HEK293T (cell line): ENCODE measurements around the gene BFSP1.

Experiments
- ARNT ChIP-seq: fragments of 450-650 bp; IDR thresholded peaks from 2 replicates; pipeline ENCODE4 v1.6.1; 2017; ENCODE audit warnings: mild to moderate bottlenecking
- BHLHE40 ChIP-seq: fragments of 450-650 bp; IDR thresholded peaks from 2 replicates; pipeline ENCODE4 v1.6.1; 2016; ENCODE audit warnings: mild to moderate bottlenecking, moderate library complexity, borderline replicate concordance
- CTBP1 ChIP-seq: fragments of 450-650 bp; IDR thresholded peaks from 2 replicates; pipeline ENCODE4 v1.6.1; 2016; ENCODE audit warnings: borderline replicate concordance
- ELF4 ChIP-seq: fragments of 450-650 bp; IDR thresholded peaks from 2 replicates; pipeline ENCODE4 v1.6.1; 2017; ENCODE audit warnings: antibody characterized with exemption
- FOXA1 ChIP-seq: fragments of 450-650 bp; IDR thresholded peaks from 2 replicates; pipeline ENCODE4 v1.6.1; 2016; ENCODE audit warnings: mild to moderate bottlenecking
- FOXK2 ChIP-seq: fragments of 450-650 bp; IDR thresholded peaks from 2 replicates; pipeline ENCODE4 v1.6.1; 2016; ENCODE audit warnings: mild to moderate bottlenecking
- FOXM1 ChIP-seq: fragments of 450-650 bp; IDR thresholded peaks from 2 replicates; pipeline ENCODE4 v1.6.1; 2017; ENCODE audit warnings: mild to moderate bottlenecking, borderline replicate concordance
- HDGF ChIP-seq: fragments of 450-650 bp; IDR thresholded peaks from 2 replicates; pipeline ENCODE4 v1.6.1; 2017; ENCODE audit warnings: antibody characterized with exemption, borderline replicate concordance
- LEF1 ChIP-seq: fragments of 450-650 bp; IDR thresholded peaks from 2 replicates; pipeline ENCODE4 v1.6.1; 2017; ENCODE audit warnings: mild to moderate bottlenecking, borderline replicate concordance
- NFRKB ChIP-seq: fragments of 450-650 bp; IDR thresholded peaks from 2 replicates; pipeline ENCODE4 v1.6.1; 2016; ENCODE audit warnings: mild to moderate bottlenecking, moderate library complexity
- PKNOX1 ChIP-seq: fragments of 450-650 bp; IDR thresholded peaks from 2 replicates; pipeline ENCODE4 v1.6.1; 2016
- SP1 ChIP-seq: fragments of 450-650 bp; IDR thresholded peaks from 2 replicates; pipeline ENCODE4 v1.6.1; 2017
- TARDBP ChIP-seq: fragments of 450-650 bp; IDR thresholded peaks from 2 replicates; pipeline ENCODE4 v1.6.1; 2016
- ZNF384 ChIP-seq: fragments of 450-650 bp; IDR thresholded peaks from 2 replicates; pipeline ENCODE4 v1.6.1; 2016

DNA sequence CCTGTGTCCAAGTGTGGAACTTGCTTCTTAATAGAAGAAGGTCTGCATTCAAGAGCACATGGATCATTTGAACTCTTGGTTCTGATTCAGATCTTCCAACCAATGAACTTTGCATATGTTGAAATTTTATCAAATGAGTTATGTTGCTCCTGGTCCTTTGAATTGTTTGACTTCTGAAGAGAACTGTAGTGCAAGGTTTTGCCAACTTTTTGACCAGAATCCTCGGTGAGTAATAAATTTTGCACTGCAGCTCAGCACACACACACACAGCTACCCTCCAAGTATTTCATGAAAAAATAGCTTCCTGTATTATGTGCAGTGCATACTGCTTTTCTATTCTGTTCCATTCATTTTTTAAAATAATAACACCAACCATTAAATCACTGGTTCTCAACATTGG lies 67.5 kb downstream of the BFSP1 start:
- no peak for TF ChIP-seq PKNOX1
- TF ChIP-seq BHLHE40, result no peak
- TF ChIP-seq ELF4, result no peak
- TF ChIP-seq NFRKB, result no peak
- TF ChIP-seq LEF1, result no peak
- TF ChIP-seq ZNF384, result no peak
- TF ChIP-seq FOXM1, result no peak
- no peak for TF ChIP-seq FOXK2
- TF ChIP-seq SP1, result no peak
- no peak for TF ChIP-seq FOXA1
- no peak for TF ChIP-seq TARDBP
- no peak for TF ChIP-seq CTBP1
- no peak for TF ChIP-seq ARNT
- no peak for TF ChIP-seq HDGF
